Pancreas (tissue), 10 donors: ENCODE data around the gene EBF3. TPM values are rescaled to one million over a fixed set of nuclear protein-coding genes. Genes with fewer than 3 reads are reported as not detected.

ENCODE experiments used
- ATAC-seq, 4 donors: fragments of 200-7000 bp; cut with Tn5 transposase; one replicate each; pipeline versions ENCODE4 v1.8.0 to v1.9.1; 2020; ENCODE audit warnings: mild to moderate bottlenecking in 4 of 4, moderate library complexity in 4 of 4
- DNase-seq, 6 donors: peaks; one replicate each; pipeline ENCODE4 v3.0.0-alpha.2; 2020
- FAIRE-seq: peaks from 2 replicates; lab custom pipeline; 2012; peaks lifted over from hg19 to GRCh38; lab: Jason Lieb, UNC
- H3K27ac ChIP-seq, 4 donors: fragments of 200-600 bp; sonication (generic); 1 replicate in 3 of 4; 2 replicates in 1 of 4; pipeline versions ENCODE4 v1.5.0 to v1.8.0; 2020
- H3K27me3 ChIP-seq, 4 donors: fragments of 200-600 bp; one replicate each; pipeline ENCODE4 v1.8.0; 2021
- H3K36me3 ChIP-seq, 3 donors: fragments of 200-600 bp; sonication (generic) in 1 of 3; one replicate each; pipeline versions ENCODE4 v1.5.0 to v1.8.0; 2020 to 2021
- H3K4me1 ChIP-seq, 3 donors: fragments of 200-600 bp; one replicate each; pipeline ENCODE4 v1.8.0; 2021
- H3K4me3 ChIP-seq, 4 donors: fragments of 200-600 bp; sonication (generic) in 2 of 4; one replicate each; pipeline versions ENCODE4 v1.5.0 to v1.8.0; 2020 to 2021
- H3K9me3 ChIP-seq, 4 donors: fragments of 200-600 bp; one replicate each; pipeline ENCODE4 v1.8.0; 2021
- WGBS, 2 donors: extraction: QIAGEN DNeasy Blood & Tissue Kit; methylation state at CpG; one replicate each; pipeline ENCODE4 v1.1.7; 2013; 5-methylcytosine and 5-hydroxymethylcytosine counted together
- intact Hi-C, 3 donors: fragments of 100-400 bp; cut with DNase I; formaldehyde crosslinking; loops; one replicate each; pipeline versions ENCODE4 v1.11.1 to v1.14.2; 2022
- polyA plus RNA-seq, 2 donors: library from polyadenylated mRNA; stranded (reverse); fragments of 200-250 nt; gene quantifications; one replicate each; pipeline ENCODE4 v1.2.3, GENCODE V29; 2013
- total RNA-seq, 6 donors: library from RNA; stranded (reverse); fragmentation: NEBNext Ultra II Directional in 4 of 6; extraction: Animal tissue kit (Norgen Biotek cat#: 25700) in 4 of 6; gene quantifications; one replicate each; pipeline versions ENCODE4 v1.2.1 to v1.2.4, GENCODE V29; 2021 to 2023
- TF ChIP-seq, protein P1 (sequence below), 4 donors: fragments of 200-600 bp; sonication (generic) in 3 of 4; IDR thresholded peaks; one replicate each; pipeline versions ENCODE4 v1.5.0 to v1.8.0; 2021; ENCODE audit warnings: antibody characterized with exemption in 4 of 4
- donor health status: healthy with polysubstance abuse.
- donor health status: DM: no; HTN: no; CAD: no; lungs with moderate emphysema.
- donor health status: DM: no; HTN: no; CAD: no.
- donor health status: control.
- donor health status: control.
- donor health status: Bipolar disorder and iron deficiency.
- donor health status: DM: yes; HTN: yes; CAD: no.
- donor health status: DM: no; HTN: no; CAD: no.
- donor health status: DM: no; HTN: no; CAD: no.
- donor health status: DM: yes; HTN: yes; CAD: no.

Gene EBF3
- total and polyA plus RNA-seq, 8 donors = 0.47 to 1.5 (median 1.1) TPM

DNA sequence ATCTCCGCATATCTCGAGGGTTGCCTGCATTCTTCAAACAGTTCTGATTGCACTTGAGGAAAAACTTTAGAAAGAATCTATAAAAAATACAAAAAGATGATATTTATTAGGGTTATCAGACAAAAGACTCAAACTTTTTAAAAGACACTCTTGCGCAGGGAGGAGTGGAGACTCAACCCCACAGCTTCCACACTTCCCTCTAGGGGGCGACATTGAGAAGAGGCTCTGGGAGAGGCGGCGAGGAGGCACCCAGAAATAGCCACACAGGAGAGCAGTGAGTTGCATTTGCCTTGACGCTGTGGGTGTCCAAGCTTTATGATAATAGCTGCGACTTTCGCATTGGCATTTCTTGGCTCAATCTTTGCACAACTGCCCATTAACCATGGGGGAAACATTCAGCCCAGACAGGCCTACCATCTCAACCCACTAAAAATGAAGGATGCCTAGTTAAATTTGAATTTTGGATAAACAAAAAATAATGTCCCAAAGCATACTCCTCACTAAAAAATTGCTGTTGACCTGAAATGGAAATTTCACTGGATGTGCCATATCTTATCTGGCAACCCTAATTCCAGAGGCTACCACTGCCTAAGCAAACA is 86.2 kb downstream of the EBF3 start:
- Histone ChIP-seq H3K27me3 (no peaks in the 10 kb centered on the region), H3K27ac (no peak overlapping the region), H3K36me3 (no peaks in the 10 kb centered on the region), H3K4me3 (no peak overlapping the region), H3K9me3 (no peaks in the 10 kb centered on the region), H3K4me1 (no peaks in the 10 kb centered on the region)
- TF ChIP-seq, protein P1, sequence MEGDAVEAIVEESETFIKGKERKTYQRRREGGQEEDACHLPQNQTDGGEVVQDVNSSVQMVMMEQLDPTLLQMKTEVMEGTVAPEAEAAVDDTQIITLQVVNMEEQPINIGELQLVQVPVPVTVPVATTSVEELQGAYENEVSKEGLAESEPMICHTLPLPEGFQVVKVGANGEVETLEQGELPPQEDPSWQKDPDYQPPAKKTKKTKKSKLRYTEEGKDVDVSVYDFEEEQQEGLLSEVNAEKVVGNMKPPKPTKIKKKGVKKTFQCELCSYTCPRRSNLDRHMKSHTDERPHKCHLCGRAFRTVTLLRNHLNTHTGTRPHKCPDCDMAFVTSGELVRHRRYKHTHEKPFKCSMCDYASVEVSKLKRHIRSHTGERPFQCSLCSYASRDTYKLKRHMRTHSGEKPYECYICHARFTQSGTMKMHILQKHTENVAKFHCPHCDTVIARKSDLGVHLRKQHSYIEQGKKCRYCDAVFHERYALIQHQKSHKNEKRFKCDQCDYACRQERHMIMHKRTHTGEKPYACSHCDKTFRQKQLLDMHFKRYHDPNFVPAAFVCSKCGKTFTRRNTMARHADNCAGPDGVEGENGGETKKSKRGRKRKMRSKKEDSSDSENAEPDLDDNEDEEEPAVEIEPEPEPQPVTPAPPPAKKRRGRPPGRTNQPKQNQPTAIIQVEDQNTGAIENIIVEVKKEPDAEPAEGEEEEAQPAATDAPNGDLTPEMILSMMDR (IDR thresholded peaks at IDR 0.05) = peak in 3 of 4 donors; percentile 13 to 37 (median 32)
- intact Hi-C loops = no loop called here
- no peak for FAIRE-seq
- peak in 1 of 6 donors; percentile 40 for DNase-seq
- WGBS, 2 donors = 55 to 59% methylated on average over 9 of the region's 9 CpGs
- peak in 1 of 4 donors; percentile 63 for ATAC-seq

DNA sequence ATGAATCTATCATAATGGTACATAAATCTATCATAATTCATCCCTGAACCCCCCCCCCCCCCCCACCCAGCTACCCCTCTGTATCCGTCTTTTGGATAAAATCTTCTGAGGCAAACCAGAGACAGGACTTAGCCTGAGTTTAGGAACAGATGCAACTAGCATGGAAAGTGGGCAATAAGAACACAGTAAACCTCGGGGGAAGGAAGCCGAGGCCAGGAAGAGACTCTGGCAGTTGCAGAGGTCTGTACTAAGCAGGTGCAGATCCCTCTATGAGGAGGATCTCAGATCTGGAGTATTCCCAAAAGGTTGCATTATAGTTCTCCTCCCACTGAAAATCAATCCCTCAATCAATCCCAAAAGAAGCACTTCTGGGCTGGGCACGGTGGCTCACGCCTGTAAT is 87.2 kb downstream of the EBF3 start:
- Histone ChIP-seq H3K9me3 (no peaks in the 10 kb centered on the region), H3K36me3 (no peaks in the 10 kb centered on the region), H3K27me3 (peaks cover 0 to 4% (median 0%) of the 10 kb centered on the region in 4 donors), H3K4me1 (no peaks in the 10 kb centered on the region), H3K4me3 (no peak overlapping the region), H3K27ac (no peak overlapping the region)
- no peak for FAIRE-seq
- TF ChIP-seq, protein P1 (IDR thresholded peaks at IDR 0.05) = no peak
- 67 to 75% methylated on average over 5 of the region's 5 CpGs for WGBS, 2 donors
- intact Hi-C loops = no loop called here
- no peak for DNase-seq
- no peak for ATAC-seq

DNA sequence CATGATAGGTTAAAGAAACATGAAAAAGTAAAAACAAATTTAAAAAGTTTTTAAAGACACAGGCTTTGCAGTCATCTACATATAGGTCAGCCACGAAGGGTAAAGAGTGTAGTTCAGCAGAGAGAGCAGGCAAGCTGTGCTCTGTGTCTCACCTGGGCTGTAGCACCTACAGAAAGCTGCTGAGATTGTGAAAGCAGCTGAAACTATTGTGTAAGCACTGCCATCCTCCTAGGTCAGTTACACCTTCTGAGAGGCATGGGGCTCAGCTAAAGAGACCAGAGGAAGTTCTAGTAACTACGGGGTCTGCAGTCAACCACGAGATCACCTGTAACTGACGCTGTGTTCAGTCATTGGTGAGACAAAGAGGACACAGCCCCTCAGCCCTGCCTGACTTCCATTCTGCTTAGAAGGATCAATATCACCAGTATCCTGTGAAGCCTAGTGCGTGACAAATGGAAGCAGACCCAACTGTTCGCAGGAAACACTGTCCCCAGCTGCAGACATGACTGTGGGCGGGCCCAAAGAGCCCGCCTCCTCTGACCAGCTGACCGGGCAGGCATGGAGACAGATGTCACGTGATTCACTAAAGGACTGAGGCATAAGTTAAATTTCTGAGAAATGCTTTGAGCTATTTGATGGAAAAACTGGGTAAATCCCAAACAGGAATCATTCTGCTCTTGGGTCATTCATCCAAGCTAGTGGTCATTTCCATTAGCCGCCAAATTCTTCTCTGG is 87.9 kb downstream of the EBF3 start:
- TF ChIP-seq, protein P1 (IDR thresholded peaks at IDR 0.05) = no peak
- Histone ChIP-seq H3K4me3 (no peak overlapping the region), H3K36me3 (no peaks in the 10 kb centered on the region), H3K27ac (no peak overlapping the region), H3K27me3 (peaks cover 0 to 10% (median 0%) of the 10 kb centered on the region in 4 donors), H3K9me3 (no peaks in the 10 kb centered on the region), H3K4me1 (no peaks in the 10 kb centered on the region)
- intact Hi-C loops = no loop called here
- 44 to 55% methylated on average over 11 of the region's 11 CpGs for whole genome bisulfite sequencing, 2 donors
- DNase-seq (peak in 1 of 6 donors; percentile 13), ATAC-seq (no peak), FAIRE-seq (no peak)

DNA sequence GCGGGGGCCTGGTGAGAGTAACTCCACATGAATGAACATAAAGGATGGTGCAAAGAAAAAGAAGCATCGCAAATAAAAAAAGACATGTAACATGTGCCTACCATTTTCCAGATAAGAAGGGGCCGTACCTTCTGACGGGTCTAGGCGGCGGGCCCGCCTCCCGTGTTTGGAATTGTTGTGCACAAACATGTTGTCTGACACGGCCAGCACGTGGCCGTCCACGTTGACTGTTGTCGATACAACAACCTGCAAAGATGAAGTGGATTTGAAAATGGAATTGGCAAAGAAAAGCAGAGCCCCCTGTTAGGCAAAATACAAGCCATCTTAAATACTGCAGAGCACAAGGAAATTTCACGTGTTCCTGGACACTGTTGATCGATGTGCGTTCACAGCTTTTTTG is 90.7 kb downstream of the EBF3 start:
- H3K27me3 ChIP-seq = peaks cover 0 to 10% (median 0%) of the 10 kb centered on the region in 4 donors
- DNase-seq (peak in 1 of 6 donors; percentile 21), FAIRE-seq (no peak), ATAC-seq (no peak)
- no peaks in the 10 kb centered on the region for H3K4me1 ChIP-seq
- WGBS, 2 donors = 75 to 80% methylated on average over 16 of the region's 16 CpGs
- no peaks in the 10 kb centered on the region for H3K36me3 ChIP-seq
- no peak overlapping the region for H3K27ac ChIP-seq
- intact Hi-C loops = no loop called here
- H3K4me3 ChIP-seq = no peak overlapping the region
- TF ChIP-seq, protein P1 (IDR thresholded peaks at IDR 0.05) = no peak
- no peaks in the 10 kb centered on the region for H3K9me3 ChIP-seq

- Histone ChIP-seq H3K36me3 (no peaks in the 10 kb centered on the region), H3K9me3 (no peaks in the 10 kb centered on the region), H3K27me3 (peaks cover 0 to 10% (median 0%) of the 10 kb centered on the region in 4 donors), H3K4me1 (no peaks in the 10 kb centered on the region), H3K27ac (no peak overlapping the region), H3K4me3 (no peak overlapping the region)
- no peak for FAIRE-seq
- DNase-seq = no peak
- TF ChIP-seq, protein P1 (IDR thresholded peaks at IDR 0.05) = no peak
- intact Hi-C loops = no loop called here
- ATAC-seq = peak in 2 of 4 donors; percentile 9 to 22
- 57 to 61% methylated on average over 8 of the region's 8 CpGs for WGBS, 2 donors
Observed at GRCh38 chr10:129871966-129872365, 92.1 kb downstream of the EBF3 start.
